AG04449 (cell line): ENCODE results near the gene MAST2.
"Not testable (repeated sequence)": the region's sequence is repeated elsewhere in the genome, so short reads cannot be mapped to it uniquely, and the experiment has no call there.

Experiments
- CTCF ChIA-PET: fragments of 350-600 bp; formaldehyde crosslinking; extraction: SDS; loops from one replicate; lab custom pipeline; 2021; ENCODE audit warnings: antibody characterized with exemption; lab: Yijun Ruan, JAX
- POLR2A ChIA-PET: fragments of 400-600, 350-600 bp; formaldehyde crosslinking; extraction: SDS; loops from one replicate; lab custom pipeline; 2020; ENCODE audit warnings: antibody characterized with exemption, inconsistent platforms; lab: Yijun Ruan, JAX
- DNase-seq: peaks from one replicate; pipeline ENCODE4 v3.0.0-alpha.2; 2010; ENCODE audit warnings: low read depth, low spot score
- H3K4me3 ChIP-seq: 2 replicates; pipeline ENCODE4 v1.5.1; 2011; ENCODE audit warnings: low read depth, mild to moderate bottlenecking, control low read depth, low read length
- TF ChIP-seq, protein P1 (sequence below): IDR thresholded peaks from one replicate; pipeline ENCODE4 v1.5.1; 2011; ENCODE audit warnings: mild to moderate bottlenecking, moderate library complexity, low read length, control low read depth, inconsistent platforms; ENCODE audit not compliant: insufficient read depth; ENCODE audit errors: missing control alignments

Gene MAST2

DNA sequence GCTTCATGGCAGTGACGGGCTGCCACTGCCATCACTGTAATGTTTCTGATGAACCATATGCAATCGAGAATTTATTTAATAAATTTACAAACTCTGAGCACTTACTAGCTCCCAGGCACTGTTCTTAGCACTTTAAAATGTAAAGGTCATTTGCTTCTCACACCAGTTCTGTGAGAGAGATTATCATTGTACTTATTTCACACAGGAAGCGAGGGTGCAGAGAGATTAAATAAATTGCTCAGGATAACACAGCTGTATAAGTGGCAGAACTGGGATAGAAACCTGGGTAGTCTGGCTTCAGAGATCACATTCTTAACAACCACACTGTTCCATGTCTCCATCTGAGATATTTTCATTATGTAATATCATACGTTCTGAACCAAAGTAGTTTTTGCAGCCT, 119.9 kb downstream of the MAST2 start:
- TF ChIP-seq, protein P1, sequence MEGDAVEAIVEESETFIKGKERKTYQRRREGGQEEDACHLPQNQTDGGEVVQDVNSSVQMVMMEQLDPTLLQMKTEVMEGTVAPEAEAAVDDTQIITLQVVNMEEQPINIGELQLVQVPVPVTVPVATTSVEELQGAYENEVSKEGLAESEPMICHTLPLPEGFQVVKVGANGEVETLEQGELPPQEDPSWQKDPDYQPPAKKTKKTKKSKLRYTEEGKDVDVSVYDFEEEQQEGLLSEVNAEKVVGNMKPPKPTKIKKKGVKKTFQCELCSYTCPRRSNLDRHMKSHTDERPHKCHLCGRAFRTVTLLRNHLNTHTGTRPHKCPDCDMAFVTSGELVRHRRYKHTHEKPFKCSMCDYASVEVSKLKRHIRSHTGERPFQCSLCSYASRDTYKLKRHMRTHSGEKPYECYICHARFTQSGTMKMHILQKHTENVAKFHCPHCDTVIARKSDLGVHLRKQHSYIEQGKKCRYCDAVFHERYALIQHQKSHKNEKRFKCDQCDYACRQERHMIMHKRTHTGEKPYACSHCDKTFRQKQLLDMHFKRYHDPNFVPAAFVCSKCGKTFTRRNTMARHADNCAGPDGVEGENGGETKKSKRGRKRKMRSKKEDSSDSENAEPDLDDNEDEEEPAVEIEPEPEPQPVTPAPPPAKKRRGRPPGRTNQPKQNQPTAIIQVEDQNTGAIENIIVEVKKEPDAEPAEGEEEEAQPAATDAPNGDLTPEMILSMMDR: no peak
- ChIA-PET POLR2A (no interaction called here), CTCF (no interaction called here)
- H3K4me3 ChIP-seq: no peak overlapping the region
- no peak for DNase-seq

DNA sequence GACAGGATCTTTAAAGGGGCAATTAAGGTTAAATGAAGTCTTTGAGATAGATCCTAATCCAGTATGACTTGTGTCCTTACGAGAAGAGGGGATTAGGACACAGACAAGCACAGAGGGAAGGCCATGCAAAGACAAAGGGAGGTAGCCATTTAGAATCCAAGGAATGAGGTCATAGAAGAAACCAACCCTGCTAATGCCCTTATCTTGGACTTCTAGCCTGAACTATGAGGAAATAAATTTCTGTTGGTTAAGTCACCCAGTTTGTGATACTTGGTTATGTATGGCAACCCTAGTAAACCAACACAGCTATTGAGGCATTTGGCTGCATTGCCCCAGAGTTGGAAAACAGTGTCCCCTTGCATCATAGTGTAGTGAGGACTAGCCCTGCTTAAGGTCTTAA, 121.3 kb downstream of the MAST2 start:
- no peak overlapping the region for H3K4me3 ChIP-seq
- no peak for DNase-seq
- POLR2A ChIA-PET: no interaction called here
- CTCF ChIA-PET: no interaction called here
- TF ChIP-seq, protein P1: no peak

DNA sequence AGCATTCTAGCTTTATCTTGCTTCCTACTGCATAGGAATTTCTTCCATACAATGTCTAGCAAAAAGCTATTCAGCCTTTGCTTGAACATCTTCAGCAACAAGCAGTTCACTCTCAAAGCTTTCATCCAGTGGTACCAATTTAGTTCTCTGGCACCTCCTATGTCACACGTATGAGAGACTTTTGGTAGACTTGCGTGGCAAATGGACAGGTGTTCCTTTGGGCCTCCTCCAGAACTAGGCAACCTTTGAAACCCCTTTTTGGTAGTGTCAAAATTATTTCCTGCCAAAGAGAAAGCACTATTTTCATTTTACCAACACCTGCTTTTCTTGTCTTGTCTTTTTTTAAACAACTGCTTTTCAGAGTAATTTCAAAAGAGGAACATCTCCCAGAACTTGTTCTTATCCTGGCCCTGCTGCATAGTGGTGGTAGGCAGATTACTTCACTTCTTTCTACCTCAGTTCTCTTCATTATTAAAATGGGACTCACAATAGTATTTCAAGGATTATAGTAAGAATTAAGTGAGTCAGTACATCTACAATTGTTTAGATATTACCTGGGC, 122.4 kb downstream of the MAST2 start:
- CTCF ChIA-PET: interaction anchor here (1.0 kb wide), 1 partner anchor 12 kb away, joined by 3 read pairs; no protein-coding TSS in a partner anchor
- TF ChIP-seq, protein P1: no peak
- DNase-seq: no peak

DNA sequence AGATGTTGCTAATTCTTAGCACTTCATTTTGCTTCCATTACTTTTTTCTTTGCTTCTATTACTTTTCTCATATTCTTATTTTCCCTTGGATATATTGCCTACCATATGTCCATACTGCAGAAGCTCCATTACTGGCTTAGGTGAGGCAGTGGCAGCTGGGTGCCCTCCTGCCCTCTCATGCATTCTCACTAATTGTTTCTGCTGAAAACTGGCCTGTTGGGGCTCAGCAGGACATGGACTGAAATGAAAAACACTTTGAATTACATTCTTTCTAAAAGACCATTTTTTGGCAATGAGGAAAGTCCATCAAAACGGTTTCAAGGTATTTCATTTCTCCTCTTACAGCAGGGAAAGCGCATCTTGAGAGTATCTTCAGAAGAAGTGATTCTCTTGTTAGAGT, 122.9 kb downstream of the MAST2 start:
- no peak overlapping the region for H3K4me3 ChIP-seq
- ChIA-PET CTCF (no interaction called here), POLR2A (no interaction called here)
- no peak for DNase-seq
- TF ChIP-seq, protein P1: no peak

More for the DNA sequence above, 122.4 kb downstream of the MAST2 start:
- POLR2A ChIA-PET: no interaction called here
- H3K4me3 ChIP-seq: no peak overlapping the region

DNA sequence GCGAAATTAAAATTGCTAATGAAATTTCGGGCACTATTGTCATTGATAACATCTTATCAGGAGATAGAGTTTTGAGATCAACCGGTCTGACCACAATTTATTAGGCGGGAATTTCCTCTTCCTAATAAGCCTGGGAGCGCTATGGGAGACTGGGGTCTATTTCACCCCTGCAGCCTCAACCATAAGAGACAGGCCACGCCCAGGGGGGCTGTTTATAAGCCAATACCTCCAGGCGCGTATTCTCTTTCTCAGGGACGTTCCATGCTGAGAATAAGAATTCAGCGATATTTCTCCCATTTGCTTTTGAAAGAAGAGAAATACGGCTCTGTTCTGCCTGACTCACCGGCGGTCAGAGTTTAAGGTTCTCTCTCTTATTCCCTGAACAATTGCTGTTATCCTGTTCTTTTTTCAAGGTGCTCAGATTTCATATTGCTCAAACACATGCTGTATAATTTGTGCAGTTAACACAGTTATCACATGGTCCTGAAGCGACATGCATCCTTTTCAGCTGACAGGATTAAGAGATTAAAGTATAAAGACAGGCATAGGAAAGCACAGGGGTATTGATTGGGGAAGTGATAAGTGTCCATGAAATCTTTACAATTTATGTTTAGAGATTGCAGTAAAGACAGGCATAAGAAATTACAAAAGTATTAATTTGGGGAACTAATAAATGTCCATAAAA, 124.0 kb downstream of the MAST2 start:
- POLR2A ChIA-PET, DNase-seq: not testable (repeated sequence)
- CTCF ChIA-PET: interaction anchor here (1.1 kb wide), 1 partner anchor 10 kb away, joined by 3 read pairs; no protein-coding TSS in a partner anchor

DNA sequence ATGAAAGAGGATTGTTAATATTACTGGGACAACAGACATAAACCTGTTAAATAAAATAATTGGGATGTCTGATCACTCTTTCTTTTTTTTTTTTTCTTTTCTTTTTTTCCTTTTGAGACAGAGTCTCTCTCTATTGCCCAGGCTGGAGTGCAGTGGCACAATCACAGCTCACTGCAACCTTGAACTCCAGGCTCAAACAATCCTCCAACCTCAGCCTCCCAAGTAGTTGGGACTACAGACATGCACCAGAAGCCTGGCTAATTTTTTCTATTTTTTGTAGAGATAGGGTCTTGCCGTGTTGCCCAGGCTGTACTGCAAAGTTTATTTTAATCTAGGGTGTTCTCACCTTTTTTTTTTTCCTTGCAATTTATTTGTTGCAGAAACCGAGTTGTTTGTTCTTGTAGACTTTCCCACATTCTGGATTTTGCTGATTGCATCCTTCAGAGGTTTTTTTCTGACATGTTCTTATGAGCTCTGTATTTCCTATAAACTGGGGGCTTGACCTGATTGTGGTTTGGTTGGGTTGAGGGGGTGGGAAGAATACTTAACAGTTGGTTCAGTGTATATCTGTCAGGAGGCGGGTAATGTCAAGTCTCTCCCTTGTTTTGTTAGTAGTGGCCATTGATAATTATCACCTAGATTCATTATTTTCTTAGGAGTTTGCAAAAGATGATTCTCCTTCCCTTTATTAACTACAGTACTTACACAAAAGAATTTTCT, 125.2 kb downstream of the MAST2 start:
- no peak overlapping the region for H3K4me3 ChIP-seq
- CTCF ChIA-PET: interaction anchor here (1.1 kb wide), 1 partner anchor 11 kb away, joined by 3 read pairs; no protein-coding TSS in a partner anchor
- no peak for DNase-seq
- POLR2A ChIA-PET: no interaction called here
- TF ChIP-seq, protein P1: no peak

More for the DNA sequence above, 124.0 kb downstream of the MAST2 start:
- H3K4me3 ChIP-seq: not testable (repeated sequence)
